Activated CD4-positive, CD25-positive, alpha-beta regulatory T cell treated with anti-CD3 and anti-CD28 coated beads, Interleukin-2, amount 50 U/mL, for 72 hours (primary cell): ENCODE measurements around the gene VAMP8.
"Not testable (repeated sequence)": the region's sequence is repeated elsewhere in the genome, so short reads cannot be mapped to it uniquely, and the experiment has no call there.

Source experiments
- DNase-seq: peaks from one replicate; pipeline ENCODE4 v3.0.0; 2021

The VAMP8 gene

DNA sequence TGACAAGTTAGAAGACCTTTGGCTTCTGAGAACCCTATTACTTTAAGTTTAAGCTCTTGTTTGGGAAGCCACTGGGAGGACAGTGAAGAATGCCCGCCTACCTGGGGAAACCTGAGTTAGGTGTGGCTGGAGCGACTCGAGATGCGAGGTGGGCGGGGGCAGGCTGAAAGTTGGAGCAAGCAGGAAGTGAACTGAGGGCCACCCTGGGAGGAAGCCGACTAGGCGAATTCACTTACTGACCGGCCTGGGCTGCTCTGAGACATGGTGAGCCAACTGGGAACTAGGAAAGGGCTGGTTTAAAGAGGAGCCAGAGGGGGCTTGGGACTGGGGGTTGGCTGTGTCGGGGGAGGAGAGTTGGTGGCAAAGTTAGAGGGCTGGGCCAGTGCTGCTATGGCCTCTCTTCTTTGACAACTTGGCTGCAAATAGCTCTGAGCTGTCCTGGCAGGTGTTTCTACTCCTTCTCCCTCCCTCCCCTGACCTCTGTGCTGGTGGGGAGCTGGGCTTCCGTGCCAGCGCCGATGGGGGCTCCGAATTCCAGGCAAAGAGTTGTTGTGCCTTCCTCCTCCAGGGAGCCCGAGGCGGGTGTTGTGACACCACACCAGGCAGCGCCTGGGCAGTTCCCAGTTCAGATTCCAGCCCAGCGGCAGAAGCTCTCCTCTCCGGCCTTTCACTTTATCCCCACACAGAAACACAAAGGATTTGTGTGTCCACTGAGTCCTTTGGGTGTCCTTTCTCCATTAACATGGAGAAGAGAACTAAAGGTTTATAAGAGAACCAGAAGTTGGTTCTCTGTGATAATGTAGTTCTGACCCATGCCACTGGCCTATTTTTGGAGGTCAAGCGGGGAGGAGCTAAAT lies at the start of gene VAMP8:
VAMP8 (plus strand) TSS at position 201 of the 857 bp plus-strand sequence; CDS start at position 262, 61 bp downstream.
- DNase-seq = peak; percentile 68

DNA sequence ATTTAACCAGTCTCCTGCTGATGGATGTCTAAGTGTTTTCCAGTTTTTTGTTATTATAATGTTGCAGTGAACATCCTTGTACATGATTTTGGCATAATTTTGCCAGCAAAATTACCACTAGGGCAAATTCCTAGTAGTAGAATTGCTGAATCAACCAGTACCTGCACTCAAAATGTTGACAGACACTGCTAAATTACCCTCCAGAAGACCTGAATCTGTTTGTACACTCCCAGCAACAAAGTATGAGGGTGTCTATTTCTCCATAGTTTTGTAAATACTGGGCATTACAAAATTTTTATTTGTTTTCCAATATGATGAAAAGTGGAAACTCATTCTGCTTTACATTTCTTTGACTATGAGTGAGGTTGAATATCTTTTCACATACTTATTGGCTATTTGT lies 49.6 kb upstream of the VAMP8 start:
- no peak for DNase-seq

DNA sequence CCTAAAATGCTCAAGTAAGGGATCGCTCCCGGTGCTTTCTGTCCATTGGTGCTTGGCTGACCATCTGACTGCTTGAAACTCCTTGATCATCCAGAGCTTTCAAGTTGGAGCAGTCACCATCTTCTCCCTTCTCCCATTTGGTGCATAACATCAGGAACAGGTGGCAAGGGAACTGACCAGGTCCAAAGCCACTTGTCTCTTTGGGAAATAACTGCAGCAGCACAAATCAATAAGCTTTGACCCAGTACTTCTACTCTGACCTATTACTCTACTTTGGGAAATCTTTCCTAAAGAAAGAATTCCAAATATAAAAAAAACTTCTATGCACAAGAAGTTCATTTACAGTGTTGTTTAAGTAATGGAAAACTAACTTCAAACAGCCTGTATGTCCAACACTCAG lies 49.0 kb upstream of the VAMP8 start:
- no peak for DNase-seq

DNA sequence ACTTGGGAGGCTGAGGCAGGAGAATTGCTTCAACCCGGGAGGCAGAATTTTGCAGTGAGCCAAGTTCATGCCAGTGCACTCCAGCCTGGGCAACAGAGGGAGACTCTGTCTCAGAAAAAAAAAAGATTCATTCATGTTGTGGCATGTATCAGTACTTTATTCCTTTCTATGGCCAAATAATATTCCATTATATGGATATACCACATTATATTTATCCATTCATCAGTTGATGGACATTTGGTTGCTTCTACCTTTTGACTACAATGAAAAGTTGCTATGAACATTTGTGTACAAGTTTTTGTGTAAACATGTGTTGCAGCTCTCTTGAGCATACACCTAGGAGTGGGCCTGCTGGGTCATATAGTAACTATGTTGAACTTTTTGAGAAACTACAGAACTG lies 47.6 kb upstream of the VAMP8 start:
- no peak for DNase-seq

DNA sequence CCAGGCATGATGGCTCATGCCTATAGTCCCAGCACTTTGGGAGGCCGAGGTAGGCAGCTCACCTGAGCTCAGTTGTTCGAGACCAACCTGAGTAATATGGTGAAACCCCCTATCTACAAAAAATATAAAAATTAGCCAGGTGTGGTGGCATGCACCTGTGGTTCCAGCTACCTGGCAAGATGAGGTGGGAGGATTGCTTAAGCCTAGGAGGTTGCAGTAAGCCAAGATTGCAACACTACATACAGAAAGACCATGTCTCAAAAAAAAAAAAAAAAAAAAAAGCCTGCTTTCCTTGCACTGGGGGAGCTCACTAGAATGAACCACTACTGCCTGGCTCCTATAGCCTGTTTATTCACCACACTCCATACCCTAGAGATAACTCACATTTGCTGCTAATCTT lies 45.8 kb upstream of the VAMP8 start:
- no peak for DNase-seq

DNA sequence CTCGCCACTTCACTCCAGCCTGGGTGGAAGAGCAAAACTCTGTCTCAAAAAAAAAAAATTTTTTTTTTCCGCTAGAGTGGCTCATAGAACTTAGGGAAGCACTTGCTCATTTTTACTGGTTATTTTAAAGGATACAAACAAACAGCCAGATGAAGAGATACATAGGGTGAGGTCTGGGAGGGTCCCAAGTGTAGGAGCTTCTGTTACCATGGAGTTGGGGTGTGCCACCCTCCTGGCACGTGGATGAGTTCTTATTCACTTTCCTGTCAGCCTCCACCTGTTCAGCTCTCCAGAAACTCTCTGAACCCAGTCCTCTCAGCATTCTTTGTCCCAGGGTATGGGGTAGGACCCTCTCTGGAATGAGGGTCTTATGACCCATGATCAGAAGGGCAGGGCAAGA lies 43.3 kb upstream of the VAMP8 start:
- DNase-seq = no peak

DNA sequence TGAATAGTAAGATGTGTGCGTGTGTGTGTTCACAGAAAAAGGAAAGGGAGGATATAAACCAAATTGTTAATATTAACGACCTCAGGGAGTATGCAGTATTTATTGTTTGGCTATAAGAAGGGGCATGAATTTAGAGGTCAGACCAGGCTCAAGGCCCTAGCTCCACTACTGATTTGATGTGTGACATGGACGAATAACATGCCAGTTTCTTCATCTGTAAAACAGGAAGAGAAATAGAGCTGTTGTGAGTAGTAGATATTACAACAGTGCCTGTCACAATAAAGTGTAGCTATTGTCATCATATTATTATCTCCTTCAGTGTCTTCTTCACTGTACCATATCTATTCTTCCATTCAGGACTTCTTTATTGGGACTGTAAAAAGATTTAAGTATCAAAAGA lies 42.5 kb upstream of the VAMP8 start:
- no peak for DNase-seq

DNA sequence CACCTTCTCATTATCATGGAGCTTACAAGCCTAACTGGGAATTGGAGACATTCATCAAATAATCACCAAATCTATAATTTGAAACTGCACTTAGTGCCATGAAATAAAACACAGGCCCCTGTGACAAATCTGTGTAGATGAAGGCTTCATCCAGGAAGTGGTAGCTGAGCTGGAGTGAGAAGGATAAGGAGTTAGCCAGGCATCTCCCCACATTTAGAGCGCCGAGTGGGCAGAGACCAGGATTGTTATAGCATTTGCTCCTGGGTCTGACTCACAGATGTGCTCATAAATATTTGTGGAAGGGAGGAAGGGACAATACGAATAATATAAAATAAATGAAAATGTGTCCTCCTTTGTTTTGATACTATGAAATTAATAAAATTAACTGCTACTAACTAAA lies 40.9 kb upstream of the VAMP8 start:
- no peak for DNase-seq

DNA sequence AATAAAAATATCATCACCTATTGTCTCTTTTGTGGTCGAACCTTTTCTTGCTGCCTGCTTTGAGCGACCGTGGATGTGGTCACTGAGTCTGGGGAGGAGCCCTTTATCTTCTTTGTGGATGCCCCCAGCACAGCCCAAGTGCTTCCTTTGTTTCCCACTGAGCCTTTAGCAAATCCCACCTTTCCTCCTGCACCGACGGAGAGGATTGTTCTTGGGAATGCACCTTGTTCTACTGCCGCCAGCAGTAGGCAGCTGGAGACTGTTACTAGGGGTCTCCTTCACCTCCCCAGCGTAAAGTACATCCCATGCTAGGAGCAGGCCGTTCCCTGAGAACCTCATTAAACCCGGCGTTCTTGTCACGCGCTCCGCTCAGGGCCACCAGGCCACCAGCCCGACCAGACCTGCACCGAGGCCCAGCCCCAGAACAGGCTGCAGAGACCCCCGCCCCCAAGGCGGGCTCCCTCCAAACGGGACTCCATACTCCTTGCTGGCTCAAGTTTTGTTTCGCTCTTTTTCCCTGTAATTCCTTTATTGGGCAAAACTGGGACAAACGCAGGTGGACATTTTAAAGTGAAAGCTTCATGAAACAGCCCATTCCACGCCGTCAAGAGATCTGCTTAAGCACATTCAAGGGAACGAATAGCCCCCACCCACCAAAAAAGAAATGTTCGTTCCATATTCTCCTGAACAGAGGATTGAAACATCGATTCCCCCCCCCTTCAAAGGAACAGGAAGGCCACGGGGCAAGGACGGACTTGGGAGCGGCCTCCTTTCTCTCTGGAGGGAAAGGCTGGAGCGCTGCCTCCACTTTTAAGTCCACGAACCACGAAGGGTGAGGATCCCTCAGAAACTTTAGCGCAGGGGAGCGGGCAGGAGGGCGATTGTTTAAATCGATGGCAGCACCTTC lies 39.5 kb upstream of the VAMP8 start:
- peak; percentile 43 for DNase-seq

DNA sequence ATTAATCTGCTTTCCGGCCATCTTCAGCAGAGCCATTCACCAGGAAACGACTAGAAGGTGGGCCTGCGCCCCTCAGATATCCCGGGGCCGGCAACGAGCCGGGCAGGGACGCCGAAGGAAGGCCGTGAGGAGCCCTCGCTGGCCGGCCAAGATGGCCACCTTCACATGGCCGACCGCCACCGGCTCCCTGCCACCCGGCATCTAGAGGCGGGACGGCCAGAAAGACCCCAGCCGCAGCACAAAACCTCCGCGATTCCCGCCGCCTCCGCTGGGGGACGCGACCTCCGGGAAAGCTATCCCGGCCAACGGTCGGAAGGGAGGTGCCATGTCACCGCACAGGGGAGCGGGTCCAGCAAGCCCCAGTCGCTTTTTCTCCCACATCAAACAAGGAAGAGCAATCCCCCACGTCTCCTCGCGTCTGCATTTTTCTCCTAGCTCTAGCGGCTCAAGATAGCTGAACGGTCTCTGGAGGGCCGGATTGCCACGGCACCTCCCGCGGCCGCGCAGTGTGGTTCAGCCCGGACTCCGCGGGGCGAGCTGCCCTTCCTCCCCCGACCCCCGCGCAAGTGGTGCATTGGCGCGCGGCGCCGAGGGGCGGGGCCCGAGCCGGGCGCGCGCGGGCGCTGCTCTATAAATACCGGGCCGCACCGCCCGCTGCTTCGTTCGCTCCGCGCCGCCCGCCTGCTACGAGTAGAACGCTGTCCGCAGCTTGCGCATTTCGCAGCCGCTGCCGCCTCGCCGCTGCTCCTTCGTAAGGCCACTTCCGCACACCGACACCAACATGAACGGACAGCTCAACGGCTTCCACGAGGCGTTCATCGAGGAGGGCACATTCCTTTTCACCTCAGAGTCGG lies 38.7 kb upstream of the VAMP8 start, which contains the start of gene MAT2A:
MAT2A (plus strand) TSS at position 662 of the 854 bp plus-strand sequence; CDS start at position 782, 120 bp downstream.
- peak; percentile 94 for DNase-seq

DNA sequence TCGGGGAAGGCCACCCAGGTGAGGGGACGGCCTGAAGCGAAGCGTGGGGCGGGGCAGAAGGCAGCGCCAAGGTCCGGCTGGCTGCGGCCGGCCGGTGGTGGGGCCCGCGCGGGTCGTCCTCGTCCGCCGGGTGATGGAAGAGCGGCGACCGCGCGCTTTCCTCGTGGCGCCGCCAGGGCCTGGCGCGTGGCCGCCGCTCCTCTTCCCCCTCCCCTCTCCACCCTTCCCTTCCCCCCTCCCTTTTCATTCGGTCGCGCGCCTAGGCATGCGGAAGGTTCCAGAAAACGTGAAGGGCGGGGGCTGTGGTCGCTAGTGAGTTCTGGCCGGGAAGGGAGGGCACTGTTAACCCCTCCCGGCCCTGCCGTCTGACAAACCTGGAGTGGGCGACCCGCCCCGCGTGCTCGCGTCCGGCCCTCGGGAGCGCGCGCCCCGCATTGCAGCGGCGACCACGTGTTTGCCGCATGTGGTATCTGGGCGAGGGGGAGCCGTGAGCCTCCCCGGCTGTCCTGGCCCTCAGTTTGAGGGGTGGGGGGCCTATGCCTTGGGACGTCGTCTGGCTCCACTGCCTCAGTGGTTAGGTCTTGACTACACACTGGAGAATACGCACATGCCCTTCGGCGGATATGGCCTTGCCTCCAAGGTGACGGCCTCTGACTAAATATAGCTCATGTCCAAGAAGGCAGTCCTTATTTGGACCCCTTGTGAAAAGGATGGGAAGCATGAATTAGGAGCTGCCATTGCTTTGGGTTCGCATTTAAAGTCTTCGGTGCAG lies 37.8 kb upstream of the VAMP8 start:
- DNase-seq = peak; percentile 78

DNA sequence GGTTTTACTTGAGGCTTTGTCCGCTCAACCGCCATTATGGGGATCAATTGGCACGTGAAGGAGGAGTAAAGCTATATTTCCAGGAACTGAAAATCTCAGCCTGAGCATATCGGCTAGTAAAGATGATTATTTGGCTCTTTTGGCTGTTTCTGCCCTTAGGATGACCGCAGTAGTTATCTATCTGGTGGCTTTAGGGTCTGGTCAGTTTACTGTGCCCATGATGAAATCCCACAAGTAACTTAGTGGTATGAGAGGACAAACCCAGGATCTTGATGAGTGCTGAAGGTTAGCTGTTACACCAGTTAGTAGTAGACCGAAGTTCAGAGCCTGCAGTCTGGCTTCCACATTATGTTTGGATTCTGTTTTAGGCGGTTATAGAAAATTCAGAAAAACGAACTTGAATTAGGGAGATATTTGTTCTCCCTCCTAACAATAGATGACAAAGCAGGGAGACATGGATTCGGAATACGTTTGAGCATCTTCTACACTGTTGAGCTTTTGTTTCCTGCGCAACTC lies 37.2 kb upstream of the VAMP8 start:
- no peak for DNase-seq

DNA sequence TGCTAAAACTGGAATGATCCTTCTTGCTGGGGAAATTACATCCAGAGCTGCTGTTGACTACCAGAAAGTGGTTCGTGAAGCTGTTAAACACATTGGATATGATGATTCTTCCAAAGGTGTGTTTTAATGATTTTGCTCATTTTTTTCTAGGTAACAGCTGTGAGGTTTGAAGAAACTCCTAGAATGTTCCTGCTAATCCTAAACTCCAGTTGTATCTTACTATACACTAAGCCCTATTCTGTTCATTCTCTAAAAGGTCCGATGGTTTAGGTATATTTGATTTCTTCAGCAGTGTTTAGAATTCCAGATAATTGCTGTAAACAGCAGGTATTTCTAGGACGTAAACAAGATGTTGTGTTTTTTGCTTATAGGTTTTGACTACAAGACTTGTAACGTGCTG lies 36.1 kb upstream of the VAMP8 start:
- no peak for DNase-seq

DNA sequence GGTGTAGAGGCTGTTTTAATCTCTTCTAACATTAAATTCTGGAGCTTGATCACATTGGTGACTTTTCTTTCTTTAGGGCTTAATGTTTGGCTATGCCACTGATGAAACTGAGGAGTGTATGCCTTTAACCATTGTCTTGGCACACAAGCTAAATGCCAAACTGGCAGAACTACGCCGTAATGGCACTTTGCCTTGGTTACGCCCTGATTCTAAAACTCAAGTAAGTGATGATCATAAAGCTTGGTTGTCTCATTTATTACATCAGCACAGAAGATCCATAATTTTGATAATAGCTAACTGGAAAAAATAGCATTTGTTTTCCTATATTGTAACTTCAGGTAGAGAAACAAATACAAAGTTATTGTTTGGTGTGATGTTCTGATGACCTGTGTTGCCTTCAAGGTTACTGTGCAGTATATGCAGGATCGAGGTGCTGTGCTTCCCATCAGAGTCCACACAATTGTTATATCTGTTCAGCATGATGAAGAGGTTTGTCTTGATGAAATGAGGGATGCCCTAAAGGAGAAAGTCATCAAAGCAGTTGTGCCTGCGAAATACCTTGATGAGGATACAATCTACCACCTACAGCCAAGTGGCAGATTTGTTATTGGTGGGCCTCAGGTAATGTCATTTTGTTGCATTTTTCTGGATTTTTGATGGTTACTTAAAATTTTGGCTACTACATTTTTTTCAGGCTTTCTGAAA lies 35.5 kb upstream of the VAMP8 start:
- no peak for DNase-seq

DNA sequence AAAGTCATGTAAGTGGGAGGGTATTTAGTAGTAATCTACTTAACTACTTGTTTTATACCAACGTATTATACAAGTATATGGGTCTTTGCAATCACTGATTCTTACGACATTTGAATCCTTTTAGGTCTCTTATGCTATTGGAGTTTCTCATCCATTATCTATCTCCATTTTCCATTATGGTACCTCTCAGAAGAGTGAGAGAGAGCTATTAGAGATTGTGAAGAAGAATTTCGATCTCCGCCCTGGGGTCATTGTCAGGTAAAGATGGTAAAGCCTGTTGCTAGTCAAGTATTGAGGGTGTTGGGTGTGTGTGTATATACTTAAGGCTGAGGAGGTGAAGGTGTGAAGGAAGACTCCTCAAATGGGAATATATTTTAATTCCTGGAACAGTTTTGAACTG lies 34.6 kb upstream of the VAMP8 start:
- DNase-seq = no peak

DNA sequence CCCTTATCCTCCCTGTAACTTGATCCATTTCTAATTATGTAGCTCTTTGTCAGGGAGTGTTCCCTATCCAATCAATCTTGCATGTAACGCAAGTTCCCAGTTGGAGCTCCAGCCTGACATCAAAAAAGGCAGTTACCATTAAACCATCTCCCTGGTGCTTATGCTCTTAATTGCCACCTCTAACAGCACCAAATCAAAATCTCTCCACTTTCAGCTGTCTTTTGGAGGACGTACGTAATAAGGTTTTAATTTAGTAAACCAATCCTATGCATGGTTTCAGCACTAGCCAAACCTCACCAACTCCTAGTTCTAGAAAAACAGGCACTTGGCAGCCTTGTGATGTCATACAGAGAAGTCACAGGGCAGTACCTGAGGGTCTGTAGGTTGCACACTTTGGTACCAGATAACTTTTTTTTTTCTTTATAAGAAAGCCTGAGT lies 33.1 kb upstream of the VAMP8 start:
- DNase-seq = not testable (repeated sequence)

DNA sequence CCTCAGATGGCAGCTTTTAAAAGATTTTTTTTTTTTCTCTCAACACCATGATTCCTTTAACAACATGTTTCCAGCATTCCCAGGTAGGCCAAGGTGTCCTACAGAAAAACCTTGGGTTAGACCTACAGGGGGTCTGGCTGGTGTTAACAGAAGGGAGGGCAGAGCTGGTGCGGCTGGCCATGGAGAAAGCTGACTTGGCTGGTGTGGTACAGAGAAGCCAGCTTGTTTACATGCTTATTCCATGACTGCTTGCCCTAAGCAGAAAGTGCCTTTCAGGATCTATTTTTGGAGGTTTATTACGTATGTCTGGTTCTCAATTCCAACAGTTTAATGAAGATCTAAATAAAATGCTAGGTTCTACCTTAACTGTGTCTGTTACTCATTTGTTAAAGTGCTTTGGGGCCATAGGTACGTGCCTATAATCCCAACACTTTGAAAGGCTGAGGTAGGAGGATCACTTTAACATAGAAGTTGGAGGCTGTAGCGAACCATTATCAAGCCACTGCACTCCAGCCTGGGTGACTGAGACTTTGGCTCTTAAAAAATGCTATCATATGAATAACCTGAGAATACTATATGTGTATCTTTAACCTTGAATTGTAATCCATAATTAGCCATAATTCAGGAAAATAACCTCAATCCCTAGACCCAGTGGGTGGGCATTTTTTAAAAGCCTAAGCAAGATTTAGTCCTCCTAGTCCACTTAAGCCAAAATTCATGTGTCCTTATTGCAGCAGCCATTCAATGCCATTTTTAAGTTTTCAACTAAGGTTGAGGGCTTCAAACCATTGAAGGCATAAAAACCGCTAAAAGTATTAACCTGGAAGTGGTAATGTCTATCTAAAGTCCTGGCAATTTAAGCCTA lies 32.2 kb upstream of the VAMP8 start:
- not testable (repeated sequence) for DNase-seq

DNA sequence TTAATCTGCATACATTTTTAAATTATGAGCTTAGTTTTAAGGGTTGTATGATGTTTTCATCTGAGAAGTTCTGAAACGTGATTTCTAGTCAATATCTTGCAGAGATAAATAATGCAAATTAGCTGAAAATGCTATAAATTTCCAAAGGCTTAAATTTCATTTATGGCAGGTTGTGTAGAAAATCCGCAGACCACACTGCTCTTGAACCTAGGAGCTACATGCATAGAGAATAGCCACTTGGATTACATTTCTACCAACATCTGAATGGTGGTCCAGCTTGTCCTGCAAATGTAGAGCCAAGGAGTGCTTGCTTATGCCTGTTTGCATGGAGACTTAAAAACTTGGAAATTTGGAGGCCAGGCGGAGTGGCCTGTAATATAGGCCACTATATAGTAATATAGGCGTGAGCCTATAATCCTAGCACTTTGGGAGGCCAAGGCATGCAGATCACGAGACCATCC lies 31.6 kb upstream of the VAMP8 start:
- no peak for DNase-seq

DNA sequence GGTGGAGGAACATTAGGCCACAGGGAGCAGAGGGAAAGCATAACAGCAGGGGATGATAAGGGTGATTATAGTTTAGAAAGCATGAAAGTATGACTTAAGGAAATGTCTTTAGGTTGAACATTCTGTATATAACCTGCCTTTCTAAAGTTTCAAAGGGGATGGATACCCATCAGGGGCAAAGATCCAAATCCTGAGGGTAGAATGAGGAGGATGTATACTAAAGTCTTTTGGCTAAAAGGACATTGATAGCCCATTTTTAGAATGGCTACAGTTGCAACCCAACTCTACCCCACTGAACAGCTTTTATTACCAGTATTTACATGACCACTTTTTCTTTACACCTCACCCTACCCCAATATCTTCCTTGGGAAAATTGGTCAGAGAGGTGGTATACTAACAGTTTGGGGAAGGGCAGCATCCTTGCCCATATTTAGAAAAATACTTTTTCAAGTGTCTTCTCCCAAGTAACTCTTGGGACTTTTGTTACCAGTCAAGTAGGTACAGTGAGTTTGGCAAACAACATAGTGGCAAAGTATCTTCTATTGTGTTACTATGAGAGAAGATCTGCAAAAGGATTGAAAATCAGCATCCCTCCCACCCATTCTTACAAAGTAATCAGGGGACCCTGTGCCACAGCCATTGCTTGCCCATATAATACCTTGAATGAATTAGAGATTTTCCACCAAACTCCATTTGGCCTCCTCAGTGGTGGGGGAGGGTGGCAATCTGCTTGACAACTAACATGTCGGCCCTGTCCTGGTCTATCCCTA lies 30.1 kb upstream of the VAMP8 start:
- no peak for DNase-seq
